ENCODE measurements around the gene CRYBB2.
"Not testable (repeated sequence)": the region's sequence is repeated elsewhere in the genome, so short reads cannot be mapped to it uniquely, and the experiment has no call there.

The CRYBB2 gene

DNA sequence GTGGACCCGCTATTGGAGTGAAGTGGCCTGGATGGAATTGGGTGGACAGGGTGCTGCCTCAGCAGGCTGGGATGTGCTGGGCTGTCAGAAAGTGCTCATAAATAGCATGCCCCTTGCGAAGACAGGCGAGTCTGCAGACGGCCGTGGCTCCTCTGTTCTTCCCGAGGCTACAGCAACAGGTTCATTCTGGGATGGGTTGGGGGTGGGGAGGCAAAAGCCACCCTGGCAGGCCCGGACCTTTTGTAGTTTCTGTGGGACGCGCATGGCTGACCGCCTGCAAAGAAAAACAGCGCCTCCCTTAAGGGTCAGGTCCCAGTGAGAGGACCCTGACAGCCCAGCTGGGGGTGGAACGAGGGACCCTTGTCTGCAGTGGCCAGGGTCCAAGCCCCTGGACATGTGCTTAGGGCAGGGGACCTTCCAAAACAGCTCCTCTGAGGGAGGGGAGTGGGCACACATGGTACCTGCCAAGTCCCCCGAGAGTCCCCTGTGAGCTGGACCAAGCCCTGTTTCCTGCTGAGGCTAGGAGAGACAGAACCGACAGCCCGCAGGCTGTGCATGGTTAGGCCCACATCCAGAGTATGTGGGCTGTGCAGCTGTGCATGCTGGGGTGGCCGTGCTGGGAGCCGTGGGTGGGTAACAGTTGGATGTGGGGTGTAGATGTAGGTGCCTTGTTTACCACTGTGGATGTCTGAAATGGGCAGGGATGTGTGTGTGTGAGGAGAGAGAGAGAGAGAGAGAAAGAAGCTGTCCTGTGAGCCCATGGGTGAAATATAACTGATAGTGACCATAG lies 19.5 kb upstream of the CRYBB2 start, which contains the start of gene CRYBB3:
TSS of gene CRYBB3 (plus strand) at position 128 of the 790 bp plus-strand sequence. CDS start 1,539 bp downstream, outside the sequence.
- Histone ChIP-seq H3K36me3 (ENCODE audit: control insufficient read depth, insufficient read depth, low read length) (peaks cover 18% of the 10 kb centered on the region), H3K4me1 (ENCODE audit: control insufficient read depth, insufficient read depth, low read length, poor library complexity, severe bottlenecking) (no peaks in the 10 kb centered on the region), H3K4me3 (ENCODE audit: extremely low read depth, insufficient read depth, low read length, poor library complexity, severe bottlenecking) (no peak within 1 kb of the TSS), H3K27ac (ENCODE audit: low read depth, low read length, severe bottlenecking) (no peak within 1 kb of the TSS), H3K9me3 (ENCODE audit: control insufficient read depth, low read length) (no peaks in the 10 kb centered on the region)
- whole genome bisulfite sequencing, 2 experiments (ENCODE audit: insufficient coverage in 2 of 2): 88 to 89% methylated on average over 14 to 15 of the region's 17 CpGs

DNA sequence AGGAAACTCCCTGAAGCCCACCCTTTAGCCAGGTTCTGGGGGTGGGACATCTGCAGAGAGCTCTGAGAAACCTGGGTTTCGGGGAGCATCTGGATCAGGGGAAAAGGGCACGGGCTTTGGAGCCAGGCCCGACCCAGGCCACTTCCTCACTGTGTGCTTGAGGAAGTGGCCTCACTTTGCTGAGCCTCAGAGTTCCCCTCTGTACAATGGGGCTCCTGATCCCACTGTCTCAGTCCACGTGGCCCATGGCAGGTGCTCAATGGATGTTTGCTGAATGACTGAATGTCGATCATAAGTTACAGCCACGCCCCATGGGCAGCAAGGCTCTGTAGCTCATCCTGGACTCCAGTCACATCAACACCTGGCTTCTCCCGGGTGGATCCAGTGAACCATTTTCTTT lies 18.5 kb upstream of the CRYBB2 start:
- no peak overlapping the region for H3K27ac ChIP-seq (ENCODE audit: low read depth, low read length, severe bottlenecking)
- WGBS, 2 experiments (ENCODE audit: insufficient coverage in 2 of 2): 86 to 88% methylated on average over 7 of the region's 7 CpGs
- H3K4me3 ChIP-seq (ENCODE audit: extremely low read depth, insufficient read depth, low read length, poor library complexity, severe bottlenecking): no peak overlapping the region
- peaks cover 13% of the 10 kb centered on the region for H3K36me3 ChIP-seq (ENCODE audit: control insufficient read depth, insufficient read depth, low read length)
- H3K9me3 ChIP-seq (ENCODE audit: control insufficient read depth, low read length): no peaks in the 10 kb centered on the region
- H3K4me1 ChIP-seq (ENCODE audit: control insufficient read depth, insufficient read depth, low read length, poor library complexity, severe bottlenecking): no peaks in the 10 kb centered on the region

GRCh38 chr22:25201557-25202273 lies 17.7 kb upstream of the CRYBB2 start:
- WGBS, 2 experiments (ENCODE audit: insufficient coverage in 2 of 2): 75% methylated on average over 7 to 9 of the region's 10 CpGs
- no peak overlapping the region for H3K4me3 ChIP-seq (ENCODE audit: extremely low read depth, insufficient read depth, low read length, poor library complexity, severe bottlenecking)
- peaks cover 5% of the 10 kb centered on the region for H3K36me3 ChIP-seq (ENCODE audit: control insufficient read depth, insufficient read depth, low read length)
- H3K9me3 ChIP-seq (ENCODE audit: control insufficient read depth, low read length): no peaks in the 10 kb centered on the region
- H3K4me1 ChIP-seq (ENCODE audit: control insufficient read depth, insufficient read depth, low read length, poor library complexity, severe bottlenecking): no peaks in the 10 kb centered on the region
- H3K27ac ChIP-seq (ENCODE audit: low read depth, low read length, severe bottlenecking): no peak overlapping the region

DNA sequence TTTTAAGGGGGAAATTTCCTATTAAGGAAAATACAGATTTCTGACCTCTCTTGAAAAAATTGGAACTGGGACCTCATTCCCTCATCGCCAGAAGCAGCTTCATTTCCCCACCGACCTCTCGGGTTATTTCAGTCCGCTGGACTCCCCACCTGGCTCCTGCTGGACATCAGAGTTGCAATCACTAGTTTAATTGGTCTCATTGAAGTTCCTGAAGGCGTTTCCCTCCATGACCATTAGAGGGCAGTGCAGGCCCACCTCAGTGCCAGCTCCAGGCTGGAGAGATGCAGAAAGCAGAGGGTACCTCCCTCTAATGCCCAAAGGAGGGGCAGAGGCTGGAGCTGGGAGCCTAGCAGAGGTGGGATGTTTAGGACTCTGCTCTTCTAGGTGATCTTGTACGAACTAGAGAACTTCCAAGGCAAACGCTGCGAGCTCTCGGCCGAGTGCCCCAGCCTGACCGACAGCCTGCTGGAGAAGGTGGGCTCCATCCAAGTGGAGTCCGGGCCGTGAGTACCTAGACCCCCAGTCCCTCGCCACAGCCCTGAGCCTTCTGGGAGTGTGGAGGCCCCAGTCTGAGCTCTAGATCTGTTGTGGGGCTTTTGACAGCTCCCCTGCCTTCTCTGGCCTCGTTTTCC lies 17.0 kb upstream of the CRYBB2 start:
- H3K36me3 ChIP-seq (ENCODE audit: control insufficient read depth, insufficient read depth, low read length): peaks cover 3% of the 10 kb centered on the region
- H3K27ac ChIP-seq (ENCODE audit: low read depth, low read length, severe bottlenecking): no peak overlapping the region
- WGBS, 2 experiments (ENCODE audit: insufficient coverage in 2 of 2): 52 to 61% methylated on average over 13 to 14 of the region's 15 CpGs
- no peaks in the 10 kb centered on the region for H3K9me3 ChIP-seq (ENCODE audit: control insufficient read depth, low read length)
- no peak overlapping the region for H3K4me3 ChIP-seq (ENCODE audit: extremely low read depth, insufficient read depth, low read length, poor library complexity, severe bottlenecking)
- H3K4me1 ChIP-seq (ENCODE audit: control insufficient read depth, insufficient read depth, low read length, poor library complexity, severe bottlenecking): no peaks in the 10 kb centered on the region

DNA sequence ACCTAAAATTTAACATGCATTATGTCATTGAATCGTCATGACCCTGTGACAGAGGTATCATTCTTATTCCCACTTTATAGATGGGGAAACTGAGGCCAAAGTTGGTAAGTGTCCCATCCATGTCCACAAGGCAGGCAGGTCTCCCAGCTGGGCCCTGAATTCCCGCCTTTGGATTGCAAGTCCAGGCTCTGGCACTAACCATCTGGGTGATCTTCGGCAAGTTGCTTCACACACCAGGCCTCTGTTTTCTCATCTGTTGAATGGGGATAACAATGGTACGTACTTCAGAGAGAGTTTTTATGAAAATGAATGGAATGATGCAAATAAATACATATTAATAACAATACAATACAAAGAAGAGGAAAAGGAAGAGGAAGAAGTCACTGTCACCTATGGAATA lies 16.4 kb upstream of the CRYBB2 start:
- no peak overlapping the region for H3K4me3 ChIP-seq (ENCODE audit: extremely low read depth, insufficient read depth, low read length, poor library complexity, severe bottlenecking)
- no peaks in the 10 kb centered on the region for H3K4me1 ChIP-seq (ENCODE audit: control insufficient read depth, insufficient read depth, low read length, poor library complexity, severe bottlenecking)
- H3K27ac ChIP-seq (ENCODE audit: low read depth, low read length, severe bottlenecking): no peak overlapping the region
- WGBS, 2 experiments (ENCODE audit: insufficient coverage in 2 of 2): 88% methylated on average over 1 to 2 of the region's 4 CpGs
- no peaks in the 10 kb centered on the region for H3K9me3 ChIP-seq (ENCODE audit: control insufficient read depth, low read length)
- peaks cover 3% of the 10 kb centered on the region for H3K36me3 ChIP-seq (ENCODE audit: control insufficient read depth, insufficient read depth, low read length)

- H3K27ac ChIP-seq (ENCODE audit: low read depth, low read length, severe bottlenecking); H3K9me3 ChIP-seq (ENCODE audit: control insufficient read depth, low read length); H3K4me3 ChIP-seq (ENCODE audit: extremely low read depth, insufficient read depth, low read length, poor library complexity, severe bottlenecking); H3K4me1 ChIP-seq (ENCODE audit: control insufficient read depth, insufficient read depth, low read length, poor library complexity, severe bottlenecking); H3K36me3 ChIP-seq (ENCODE audit: control insufficient read depth, insufficient read depth, low read length): not testable (repeated sequence)
- 47 to 85% methylated on average over 2 of the region's 7 CpGs for WGBS, 2 experiments (ENCODE audit: insufficient coverage in 2 of 2)
Measured at GRCh38 chr22:25204547-25204946, 14.9 kb upstream of the CRYBB2 start.

DNA sequence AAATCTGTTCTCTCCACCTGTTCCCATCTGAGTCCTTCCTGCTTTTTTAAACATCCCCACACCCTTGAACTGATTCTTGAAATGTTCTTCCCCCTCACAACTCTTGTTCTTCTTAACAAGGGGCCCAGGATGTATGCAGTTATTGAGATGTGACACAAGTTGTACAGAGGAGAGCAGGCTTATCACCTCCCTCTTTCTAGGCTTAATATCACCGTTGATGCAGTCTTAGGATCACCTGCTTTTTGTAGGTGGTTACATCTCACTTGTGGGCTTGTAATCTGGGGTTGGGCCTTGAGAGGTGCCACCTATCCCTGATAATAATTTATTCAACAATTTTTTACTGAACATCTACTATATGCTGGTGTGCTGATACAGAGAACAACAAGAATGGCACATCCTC lies 13.6 kb upstream of the CRYBB2 start:
- no peaks in the 10 kb centered on the region for H3K36me3 ChIP-seq (ENCODE audit: control insufficient read depth, insufficient read depth, low read length)
- WGBS, 2 experiments (ENCODE audit: insufficient coverage in 2 of 2): 100% methylated on average over 1 of the region's 1 CpG; no CpG with 5 or more reads in 1 of the 2 experiments

GRCh38 chr22:25206998-25207397 lies 12.4 kb upstream of the CRYBB2 start:
- H3K4me1 ChIP-seq (ENCODE audit: control insufficient read depth, insufficient read depth, low read length, poor library complexity, severe bottlenecking): no peaks in the 10 kb centered on the region
- H3K36me3 ChIP-seq (ENCODE audit: control insufficient read depth, insufficient read depth, low read length): no peaks in the 10 kb centered on the region
- H3K4me3 ChIP-seq (ENCODE audit: extremely low read depth, insufficient read depth, low read length, poor library complexity, severe bottlenecking): no peak overlapping the region
- no peaks in the 10 kb centered on the region for H3K9me3 ChIP-seq (ENCODE audit: control insufficient read depth, low read length)
- H3K27ac ChIP-seq (ENCODE audit: low read depth, low read length, severe bottlenecking): no peak overlapping the region
- WGBS, 2 experiments (ENCODE audit: insufficient coverage in 2 of 2): 89 to 93% methylated on average over 19 to 20 of the region's 21 CpGs

More for the DNA sequence above, 13.6 kb upstream of the CRYBB2 start:
- Histone ChIP-seq H3K9me3 (ENCODE audit: control insufficient read depth, low read length) (no peaks in the 10 kb centered on the region), H3K27ac (ENCODE audit: low read depth, low read length, severe bottlenecking) (no peak overlapping the region), H3K4me3 (ENCODE audit: extremely low read depth, insufficient read depth, low read length, poor library complexity, severe bottlenecking) (no peak overlapping the region), H3K4me1 (ENCODE audit: control insufficient read depth, insufficient read depth, low read length, poor library complexity, severe bottlenecking) (no peaks in the 10 kb centered on the region)

DNA sequence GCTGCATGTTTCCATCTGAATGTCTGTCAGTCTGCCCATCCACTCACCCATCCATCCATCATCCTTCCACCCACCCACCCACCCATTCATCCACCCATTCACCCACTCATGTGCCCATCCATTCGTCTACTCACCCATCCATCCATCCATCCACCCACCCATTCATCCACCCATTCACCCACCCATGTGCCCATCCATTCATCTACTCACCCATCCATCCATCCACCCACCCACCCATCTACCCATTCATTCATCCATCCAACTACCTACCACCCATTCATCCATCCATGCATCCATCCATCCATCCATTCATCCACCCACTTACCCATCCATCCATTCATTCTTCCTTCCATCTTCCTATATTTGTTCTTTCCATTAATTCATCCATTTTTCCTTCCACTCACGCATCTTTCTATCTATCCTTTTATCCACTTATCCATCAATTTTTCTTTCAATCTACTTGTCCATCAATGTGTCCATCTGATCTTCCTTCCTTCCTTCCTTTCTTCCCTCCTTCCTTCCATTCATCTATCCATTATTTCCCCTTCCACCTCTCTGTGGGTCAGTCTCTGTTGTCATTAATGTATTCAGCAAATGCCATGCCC lies 11.8 kb upstream of the CRYBB2 start:
- H3K4me1 ChIP-seq (ENCODE audit: control insufficient read depth, insufficient read depth, low read length, poor library complexity, severe bottlenecking): no peaks in the 10 kb centered on the region
- H3K4me3 ChIP-seq (ENCODE audit: extremely low read depth, insufficient read depth, low read length, poor library complexity, severe bottlenecking): no peak overlapping the region
- no peak overlapping the region for H3K27ac ChIP-seq (ENCODE audit: low read depth, low read length, severe bottlenecking)
- H3K9me3 ChIP-seq (ENCODE audit: control insufficient read depth, low read length): no peaks in the 10 kb centered on the region
- H3K36me3 ChIP-seq (ENCODE audit: control insufficient read depth, insufficient read depth, low read length): no peaks in the 10 kb centered on the region
- WGBS, 2 experiments (ENCODE audit: insufficient coverage in 2 of 2): 87% methylated on average over 1 of the region's 2 CpGs; no CpG with 5 or more reads in 1 of the 2 experiments

GRCh38 chr22:25208328-25208727 lies 11.1 kb upstream of the CRYBB2 start:
- H3K4me1 ChIP-seq (ENCODE audit: control insufficient read depth, insufficient read depth, low read length, poor library complexity, severe bottlenecking): no peaks in the 10 kb centered on the region
- H3K4me3 ChIP-seq (ENCODE audit: extremely low read depth, insufficient read depth, low read length, poor library complexity, severe bottlenecking): no peak overlapping the region
- H3K9me3 ChIP-seq (ENCODE audit: control insufficient read depth, low read length): peaks cover 3% of the 10 kb centered on the region
- WGBS, 2 experiments (ENCODE audit: insufficient coverage in 2 of 2): 92 to 95% methylated on average over 2 of the region's 2 CpGs
- H3K27ac ChIP-seq (ENCODE audit: low read depth, low read length, severe bottlenecking): no peak overlapping the region
- H3K36me3 ChIP-seq (ENCODE audit: control insufficient read depth, insufficient read depth, low read length): no peaks in the 10 kb centered on the region
